C4-2B (cell line): ENCODE data around the gene EIF3A.

Experiments
- ZFX ChIP-seq: fragments of 450-650 bp; IDR thresholded peaks from 2 replicates; pipeline ENCODE4 v1.6.1; 2017
- TF ChIP-seq, protein P1 (sequence below): fragments of 450-650 bp; conservative IDR thresholded peaks from 2 replicates; pipeline ENCODE4 v1.5.1; 2017; ENCODE audit warnings: mild to moderate bottlenecking

- TF ChIP-seq, protein P1, sequence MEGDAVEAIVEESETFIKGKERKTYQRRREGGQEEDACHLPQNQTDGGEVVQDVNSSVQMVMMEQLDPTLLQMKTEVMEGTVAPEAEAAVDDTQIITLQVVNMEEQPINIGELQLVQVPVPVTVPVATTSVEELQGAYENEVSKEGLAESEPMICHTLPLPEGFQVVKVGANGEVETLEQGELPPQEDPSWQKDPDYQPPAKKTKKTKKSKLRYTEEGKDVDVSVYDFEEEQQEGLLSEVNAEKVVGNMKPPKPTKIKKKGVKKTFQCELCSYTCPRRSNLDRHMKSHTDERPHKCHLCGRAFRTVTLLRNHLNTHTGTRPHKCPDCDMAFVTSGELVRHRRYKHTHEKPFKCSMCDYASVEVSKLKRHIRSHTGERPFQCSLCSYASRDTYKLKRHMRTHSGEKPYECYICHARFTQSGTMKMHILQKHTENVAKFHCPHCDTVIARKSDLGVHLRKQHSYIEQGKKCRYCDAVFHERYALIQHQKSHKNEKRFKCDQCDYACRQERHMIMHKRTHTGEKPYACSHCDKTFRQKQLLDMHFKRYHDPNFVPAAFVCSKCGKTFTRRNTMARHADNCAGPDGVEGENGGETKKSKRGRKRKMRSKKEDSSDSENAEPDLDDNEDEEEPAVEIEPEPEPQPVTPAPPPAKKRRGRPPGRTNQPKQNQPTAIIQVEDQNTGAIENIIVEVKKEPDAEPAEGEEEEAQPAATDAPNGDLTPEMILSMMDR = no peak
- no peak for TF ChIP-seq ZFX
Observed at GRCh38 chr10:119104654-119105015, 24.0 kb upstream of the EIF3A start.
